Suprapubic skin (tissue), 4 donors: Measurements from ENCODE around the gene BTBD7. TPM values are rescaled to one million over a fixed set of nuclear protein-coding genes. Genes with fewer than 3 reads are reported as not detected.

Source experiments
- DNase-seq, 2 donors: peaks; one replicate each; pipeline ENCODE4 v3.0.0-alpha.2; 2019; ENCODE audit warnings: low spot score in 2 of 2
- H3K27ac ChIP-seq: fragments of 200-600 bp; sonication (generic); one replicate; pipeline ENCODE4 v1.5.1; 2019
- H3K27me3 ChIP-seq: fragments of 200-600 bp; sonication (generic); one replicate; pipeline ENCODE4 v1.5.1; 2019
- H3K36me3 ChIP-seq: fragments of 200-600 bp; sonication (generic); one replicate; pipeline ENCODE4 v1.5.1; 2019
- H3K4me1 ChIP-seq: fragments of 200-600 bp; sonication (generic); one replicate; pipeline ENCODE4 v1.5.1; 2019
- H3K4me3 ChIP-seq: fragments of 200-600 bp; sonication (generic); one replicate; pipeline ENCODE4 v1.5.1; 2019; ENCODE audit warnings: mild to moderate bottlenecking
- H3K9me3 ChIP-seq: fragments of 200-600 bp; sonication (generic); one replicate; pipeline ENCODE4 v1.5.1; 2019
- EP300 ChIP-seq: sonication (generic); formaldehyde crosslinking; IDR thresholded peaks from one replicate; pipeline ENCODE4 v1.6.1; 2017; ENCODE audit warnings: antibody characterized with exemption
- POLR2A ChIP-seq, 2 donors: fragments of 450-650 bp; IDR thresholded peaks; one replicate each; pipeline ENCODE4 v1.6.1; 2017; ENCODE audit warnings: antibody characterized with exemption in 2 of 2, mild to moderate bottlenecking in 2 of 2, moderate library complexity in 2 of 2
- POLR2AphosphoS5 ChIP-seq, 3 donors: sonication (generic); formaldehyde crosslinking; IDR thresholded peaks; one replicate each; pipeline ENCODE4 v1.6.1; 2017; ENCODE audit warnings: antibody characterized with exemption in 3 of 3
- WGBS: methylation state at CpG from one replicate; pipeline ENCODE4 v1.1.5; 2018; 5-methylcytosine and 5-hydroxymethylcytosine counted together
- total RNA-seq, 4 donors: library from RNA; depleted of rRNA; stranded (reverse); fragments of >200 nt; gene quantifications; one replicate each; pipeline ENCODE4 v1.1.0, GENCODE V29; 2016
- TF ChIP-seq, protein P1 (sequence below), 2 donors: fragments of 200-600 bp in 1 of 2; fragments of 450-650 bp in 1 of 2; sonication (generic) in 1 of 2; IDR thresholded peaks; one replicate each; pipeline ENCODE4 v1.5.1; 2016 to 2019; ENCODE audit warnings: antibody characterized with exemption in 2 of 2, mild to moderate bottlenecking in 1 of 2, moderate library complexity in 1 of 2

The BTBD7 gene
- total RNA-seq, 4 donors from 2014 or later, result 18.8 to 27.0 (median 23.6) TPM

- peaks cover 4% of the 10 kb centered on the region for H3K36me3 ChIP-seq
- H3K27ac ChIP-seq, result no peak overlapping the region
- DNase-seq, result no peak
- no peaks in the 10 kb centered on the region for H3K27me3 ChIP-seq
- TF ChIP-seq, protein P1, sequence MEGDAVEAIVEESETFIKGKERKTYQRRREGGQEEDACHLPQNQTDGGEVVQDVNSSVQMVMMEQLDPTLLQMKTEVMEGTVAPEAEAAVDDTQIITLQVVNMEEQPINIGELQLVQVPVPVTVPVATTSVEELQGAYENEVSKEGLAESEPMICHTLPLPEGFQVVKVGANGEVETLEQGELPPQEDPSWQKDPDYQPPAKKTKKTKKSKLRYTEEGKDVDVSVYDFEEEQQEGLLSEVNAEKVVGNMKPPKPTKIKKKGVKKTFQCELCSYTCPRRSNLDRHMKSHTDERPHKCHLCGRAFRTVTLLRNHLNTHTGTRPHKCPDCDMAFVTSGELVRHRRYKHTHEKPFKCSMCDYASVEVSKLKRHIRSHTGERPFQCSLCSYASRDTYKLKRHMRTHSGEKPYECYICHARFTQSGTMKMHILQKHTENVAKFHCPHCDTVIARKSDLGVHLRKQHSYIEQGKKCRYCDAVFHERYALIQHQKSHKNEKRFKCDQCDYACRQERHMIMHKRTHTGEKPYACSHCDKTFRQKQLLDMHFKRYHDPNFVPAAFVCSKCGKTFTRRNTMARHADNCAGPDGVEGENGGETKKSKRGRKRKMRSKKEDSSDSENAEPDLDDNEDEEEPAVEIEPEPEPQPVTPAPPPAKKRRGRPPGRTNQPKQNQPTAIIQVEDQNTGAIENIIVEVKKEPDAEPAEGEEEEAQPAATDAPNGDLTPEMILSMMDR (IDR thresholded peaks at IDR 0.05), result no peak
- TF ChIP-seq POLR2A (IDR thresholded peaks at IDR 0.05), result no peak
- TF ChIP-seq EP300, result no peak
- no peak for TF ChIP-seq POLR2AphosphoS5 (IDR thresholded peaks at IDR 0.05)
- H3K9me3 ChIP-seq, result no peaks in the 10 kb centered on the region
- H3K4me1 ChIP-seq, result no peaks in the 10 kb centered on the region
- WGBS, result 93% methylated on average over 4 of the region's 4 CpGs
- no peak overlapping the region for H3K4me3 ChIP-seq
Measured at GRCh38 chr14:93286212-93286890, 46.5 kb downstream of the BTBD7 start.

- H3K27ac ChIP-seq, result no peak overlapping the region
- WGBS, result 40% methylated on average over 2 of the region's 2 CpGs
- H3K9me3 ChIP-seq, result no peaks in the 10 kb centered on the region
- H3K4me1 ChIP-seq, result no peaks in the 10 kb centered on the region
- no peak for DNase-seq
- no peak for TF ChIP-seq POLR2A (IDR thresholded peaks at IDR 0.05)
- peaks cover 4% of the 10 kb centered on the region for H3K36me3 ChIP-seq
- H3K4me3 ChIP-seq, result no peak overlapping the region
- no peaks in the 10 kb centered on the region for H3K27me3 ChIP-seq
Measured at GRCh38 chr14:93285044-93285443, 47.8 kb downstream of the BTBD7 start.

- no peak for DNase-seq
- no peaks in the 10 kb centered on the region for H3K36me3 ChIP-seq
- no peaks in the 10 kb centered on the region for H3K9me3 ChIP-seq
- no peak overlapping the region for H3K27ac ChIP-seq
- no peaks in the 10 kb centered on the region for H3K4me1 ChIP-seq
- 90% methylated on average over 1 of the region's 1 CpG for WGBS
- no peak for TF ChIP-seq EP300
- TF ChIP-seq POLR2A (IDR thresholded peaks at IDR 0.05), result no peak
- no peak for TF ChIP-seq POLR2AphosphoS5 (IDR thresholded peaks at IDR 0.05)
- TF ChIP-seq, protein P1 (IDR thresholded peaks at IDR 0.05), result no peak
- no peaks in the 10 kb centered on the region for H3K27me3 ChIP-seq
- no peak overlapping the region for H3K4me3 ChIP-seq
Measured at GRCh38 chr14:93281937-93282336, 50.9 kb downstream of the BTBD7 start.

- Histone ChIP-seq H3K9me3 (no peaks in the 10 kb centered on the region), H3K36me3 (no peaks in the 10 kb centered on the region), H3K4me1 (no peaks in the 10 kb centered on the region), H3K4me3 (no peak overlapping the region), H3K27ac (no peak overlapping the region), H3K27me3 (no peaks in the 10 kb centered on the region)
- no peak for TF ChIP-seq POLR2AphosphoS5 (IDR thresholded peaks at IDR 0.05)
- no peak for TF ChIP-seq EP300
- TF ChIP-seq POLR2A (IDR thresholded peaks at IDR 0.05), result no peak
- TF ChIP-seq, protein P1 (IDR thresholded peaks at IDR 0.05), result no peak
- WGBS, result 93% methylated on average over 5 of the region's 5 CpGs
- DNase-seq, result no peak
Measured at GRCh38 chr14:93280743-93281142, 52.1 kb downstream of the BTBD7 start.

DNA sequence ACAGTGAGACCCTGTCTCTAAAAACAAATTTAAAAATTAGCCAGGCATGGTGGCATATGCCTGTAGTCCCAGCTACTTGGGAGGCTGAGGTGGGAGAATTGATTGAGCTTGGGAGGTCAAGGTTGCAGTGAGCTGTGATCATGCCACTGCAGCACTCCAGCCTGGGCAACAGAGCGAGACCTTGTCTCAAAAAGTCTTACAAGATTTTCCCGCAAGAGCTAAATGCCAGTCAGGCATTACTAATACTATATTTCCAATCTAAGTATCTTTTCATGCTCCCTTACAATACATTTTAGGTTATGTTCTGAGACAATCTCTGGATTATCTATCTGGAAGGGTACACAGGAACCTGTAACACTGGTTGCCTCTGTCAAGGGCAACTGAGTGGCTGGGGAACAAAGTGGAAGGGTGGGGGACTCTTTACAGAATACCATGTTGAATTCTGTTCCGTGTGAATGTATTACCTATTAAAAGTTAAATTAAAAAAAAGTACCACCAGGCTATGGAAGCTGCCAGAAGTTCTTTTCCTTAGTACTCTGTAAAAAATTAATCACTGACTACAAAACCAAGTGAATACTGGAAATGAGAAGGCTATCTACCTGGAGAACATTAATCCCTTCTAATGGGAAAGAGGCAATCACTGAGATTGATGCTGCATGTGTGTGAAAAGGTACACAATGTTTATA lies 56.7 kb downstream of the BTBD7 start:
- Histone ChIP-seq H3K9me3 (no peaks in the 10 kb centered on the region), H3K4me3 (no peak overlapping the region), H3K36me3 (no peaks in the 10 kb centered on the region), H3K27me3 (no peaks in the 10 kb centered on the region), H3K4me1 (no peaks in the 10 kb centered on the region), H3K27ac (no peak overlapping the region)
- DNase-seq, result no peak
- 91% methylated on average over 3 of the region's 3 CpGs for WGBS
- TF ChIP-seq POLR2AphosphoS5 (IDR thresholded peaks at IDR 0.05) (no peak), EP300 (no peak), POLR2A (IDR thresholded peaks at IDR 0.05) (no peak)
- TF ChIP-seq, protein P1 (IDR thresholded peaks at IDR 0.05), result no peak
